ENCODE data around the gene PLEKHG2. TPM values are rescaled to one million over a fixed set of nuclear protein-coding genes. Genes with fewer than 3 reads are reported as not detected.

PLEKHG2 gene
- polyA plus RNA-seq, 2 of the 4 experiments (the other 2 are of a cell fraction) = 21.6 to 41.7 TPM

DNA sequence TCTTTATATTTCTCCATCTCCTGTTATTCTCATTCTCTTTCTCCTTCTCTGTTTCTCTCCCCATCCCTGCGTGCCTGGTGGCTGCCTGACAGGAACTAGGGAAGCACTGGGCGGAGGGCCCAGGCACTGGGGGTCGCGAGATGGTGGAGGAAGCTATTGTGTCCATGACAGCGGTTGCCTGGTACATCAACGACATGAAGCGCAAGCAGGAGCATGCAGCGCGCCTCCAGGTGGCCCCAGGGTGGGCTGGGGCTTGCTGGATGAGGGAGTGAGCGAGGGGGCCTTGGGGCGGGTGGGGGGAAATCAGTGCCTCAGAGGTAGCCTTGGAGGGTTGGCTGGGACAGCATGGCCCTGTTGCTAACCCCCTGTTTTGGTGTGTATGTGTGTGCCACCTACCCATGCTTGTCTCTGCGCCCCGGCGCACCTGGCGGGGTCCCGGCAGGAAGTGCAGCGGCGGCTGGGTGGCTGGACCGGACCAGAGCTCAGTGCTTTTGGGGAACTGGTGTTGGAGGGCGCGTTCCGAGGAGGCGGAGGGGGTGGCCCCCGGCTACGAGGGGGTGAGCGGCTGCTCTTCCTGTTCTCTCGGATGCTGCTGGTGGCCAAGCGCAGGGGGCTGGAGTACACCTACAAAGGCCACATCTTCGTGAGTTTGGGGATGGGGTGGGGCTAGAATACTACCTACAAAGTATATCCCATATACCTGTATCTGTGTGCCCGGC, 5.2 kb downstream of the PLEKHG2 start:
- Histone ChIP-seq H3K4me3 (no peak overlapping the region), H3K27ac (no peak overlapping the region), H3K4me2 (no peak overlapping the region), H3K4me1 (peaks cover 13% of the 10 kb centered on the region), H3K9me3 (no peaks in the 10 kb centered on the region)
- FAIRE-seq = no peak
- TF ChIP-seq HDAC2 (IDR thresholded peaks at IDR 0.05) = no peak
- TF ChIP-seq FOXS1 (CRISPR knock-in tag; IDR thresholded peaks at IDR 0.05) = no peak
- TF ChIP-seq EP300 (IDR thresholded peaks at IDR 0.05) = no peak
- no peak for TF ChIP-seq ZSCAN20 (CRISPR knock-in tag; IDR thresholded peaks at IDR 0.05)
- TF ChIP-seq, protein P1, sequence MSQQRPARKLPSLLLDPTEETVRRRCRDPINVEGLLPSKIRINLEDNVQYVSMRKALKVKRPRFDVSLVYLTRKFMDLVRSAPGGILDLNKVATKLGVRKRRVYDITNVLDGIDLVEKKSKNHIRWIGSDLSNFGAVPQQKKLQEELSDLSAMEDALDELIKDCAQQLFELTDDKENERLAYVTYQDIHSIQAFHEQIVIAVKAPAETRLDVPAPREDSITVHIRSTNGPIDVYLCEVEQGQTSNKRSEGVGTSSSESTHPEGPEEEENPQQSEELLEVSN (IDR thresholded peaks at IDR 0.05; ENCODE audit: borderline replicate concordance, low read depth) = no peak
- TF ChIP-seq ESRRA (IDR thresholded peaks at IDR 0.05; ENCODE audit: borderline replicate concordance, low read length) = no peak
- no peak for TF ChIP-seq CHD2 (IDR thresholded peaks at IDR 0.05; ENCODE audit: low read length, partially characterized antibody)
- no peak for TF ChIP-seq PHF8 (IDR thresholded peaks at IDR 0.05; ENCODE audit: borderline replicate concordance, low read depth)
- no peak for TF ChIP-seq FOSB (CRISPR knock-in tag; IDR thresholded peaks at IDR 0.05)
- no peak for TF ChIP-seq GATA3 (IDR thresholded peaks at IDR 0.05; ENCODE audit: borderline replicate concordance)
- TF ChIP-seq SREBF2 (IDR thresholded peaks at IDR 0.05) = no peak
- TF ChIP-seq KDM1A (IDR thresholded peaks at IDR 0.05; ENCODE audit: low read depth) = no peak
- ATAC-seq = no peak
- ChIA-PET CTCF (interaction anchor here (1.1 to 23.5 kb wide), 8 partner anchors 9 to 116 kb away, joined by 4 to 457 read pairs (median 10); partner anchors contain the start of genes EID2B, MED29, PAF1 and ZFP36), POLR2A (interaction anchor here (4.7 to 10.5 kb wide), 2 partner anchors 18 kb away, joined by 102 to 160 read pairs; partner anchors contain the start of gene RPS16)
- DNase-seq (ENCODE audit: low read depth in 1 of 2, low spot score in 1 of 2) = no peak
- 94% methylated on average over 29 of the region's 30 CpGs for WGBS (ENCODE audit: missing lambda C conversion rate)

DNA sequence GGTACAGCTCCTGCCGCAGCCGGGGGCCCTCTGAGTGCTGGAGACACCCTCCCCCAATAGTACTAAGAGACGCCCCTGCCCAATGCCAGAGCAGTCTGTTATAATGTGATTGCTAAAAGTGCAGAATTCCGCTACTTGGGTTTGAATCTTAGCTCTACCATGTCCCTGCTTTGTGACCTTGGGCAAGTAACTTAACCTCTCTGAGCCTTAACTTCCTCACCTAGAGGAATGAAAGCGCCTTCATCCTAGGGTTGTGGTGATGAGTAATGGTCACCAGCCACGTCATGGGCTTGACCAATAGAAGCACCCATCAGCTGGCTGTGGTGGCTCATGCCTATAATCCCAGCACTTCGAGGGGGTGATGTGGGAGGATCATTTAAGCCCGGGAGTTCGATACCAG, 6.5 kb downstream of the PLEKHG2 start:
- H3K9me3 ChIP-seq = no peaks in the 10 kb centered on the region
- TF ChIP-seq MYC (IDR thresholded peaks at IDR 0.05; ENCODE audit: borderline replicate concordance, low read length) (no peak), CEBPB (IDR thresholded peaks at IDR 0.05) (no peak), HOXA7 (CRISPR knock-in tag; IDR thresholded peaks at IDR 0.05) (no peak), KDM1A (IDR thresholded peaks at IDR 0.05; ENCODE audit: low read depth) (0 out of 2 replicates have a peak, but pooled peaks have one; percentile 57), TFCP2L1 (CRISPR knock-in tag; IDR thresholded peaks at IDR 0.05) (no peak), ZFP36 (IDR thresholded peaks at IDR 0.05; ENCODE audit: borderline replicate concordance, partially characterized antibody) (peak; percentile 77), BHLHE40 (IDR thresholded peaks at IDR 0.05; ENCODE audit: low read depth, low read length) (no peak)
- TF ChIP-seq, protein P2, sequence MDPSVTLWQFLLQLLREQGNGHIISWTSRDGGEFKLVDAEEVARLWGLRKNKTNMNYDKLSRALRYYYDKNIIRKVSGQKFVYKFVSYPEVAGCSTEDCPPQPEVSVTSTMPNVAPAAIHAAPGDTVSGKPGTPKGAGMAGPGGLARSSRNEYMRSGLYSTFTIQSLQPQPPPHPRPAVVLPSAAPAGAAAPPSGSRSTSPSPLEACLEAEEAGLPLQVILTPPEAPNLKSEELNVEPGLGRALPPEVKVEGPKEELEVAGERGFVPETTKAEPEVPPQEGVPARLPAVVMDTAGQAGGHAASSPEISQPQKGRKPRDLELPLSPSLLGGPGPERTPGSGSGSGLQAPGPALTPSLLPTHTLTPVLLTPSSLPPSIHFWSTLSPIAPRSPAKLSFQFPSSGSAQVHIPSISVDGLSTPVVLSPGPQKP (IDR thresholded peaks at IDR 0.05; ENCODE audit: low read depth, low read length) = no peak
- no peak overlapping the region for H3K27ac ChIP-seq
- ChIA-PET POLR2A (interaction anchor here (10.5 kb wide), 1 partner anchor 16 kb away, joined by 160 read pairs; the partner anchor contains the start of gene RPS16), CTCF (interaction anchor here (1.0 to 23.5 kb wide), 10 partner anchors 7 to 144 kb away, joined by 3 to 457 read pairs (median 16); partner anchors contain the start of genes EID2B, MED29, PAF1 and PLEKHG2)
- peaks cover 10% of the 10 kb centered on the region for H3K4me1 ChIP-seq
- peak; percentile 54 for FAIRE-seq
- ATAC-seq = no peak
- no peak for DNase-seq (ENCODE audit: low read depth in 1 of 2, low spot score in 1 of 2)
- WGBS (ENCODE audit: missing lambda C conversion rate) = 91% methylated on average over 9 of the region's 9 CpGs
- no peak overlapping the region for H3K4me2 ChIP-seq
- H3K4me3 ChIP-seq = no peak overlapping the region

DNA sequence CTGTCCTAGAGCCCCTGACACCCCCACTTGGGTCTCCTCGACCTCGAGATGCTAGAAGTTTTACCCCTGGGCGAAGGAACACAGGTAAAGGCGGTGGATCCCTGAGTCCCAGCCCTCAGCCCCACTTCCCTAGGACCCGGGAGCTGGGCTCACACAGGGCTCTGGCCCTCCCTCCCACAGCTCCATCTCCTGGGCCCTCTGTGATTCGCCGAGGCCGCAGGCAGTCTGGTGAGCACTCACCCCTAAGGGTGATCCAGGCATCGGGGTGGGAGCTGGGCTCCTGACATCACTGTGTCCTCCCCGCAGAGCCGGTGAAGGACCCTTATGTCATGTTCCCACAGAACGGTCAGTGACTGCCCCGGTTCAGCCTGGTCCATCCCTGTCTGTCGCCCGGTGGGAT, 8.3 kb downstream of the PLEKHG2 start:
- ATAC-seq (peak in 1 of 2 experiments; percentile 5; a peak in 2 of 6 replicates), DNase-seq (ENCODE audit: low read depth in 1 of 2, low spot score in 1 of 2) (peak in 1 of 2 experiments; percentile 29), FAIRE-seq (no peak)
- Histone ChIP-seq H3K27ac (no peak overlapping the region), H3K9me3 (no peaks in the 10 kb centered on the region), H3K4me3 (no peak overlapping the region), H3K4me1 (no peaks in the 10 kb centered on the region), H3K4me2 (no peak overlapping the region)
- 91% methylated on average over 15 of the region's 15 CpGs for WGBS (ENCODE audit: missing lambda C conversion rate)
- ChIA-PET POLR2A (interaction anchor here (1.4 to 10.5 kb wide), 2 partner anchors 13 to 15 kb away, joined by 3 to 160 read pairs; partner anchors contain the start of gene RPS16), CTCF (interaction anchor here (0.9 to 23.5 kb wide), 10 partner anchors 6 to 1186 kb away, joined by 3 to 457 read pairs (median 12); partner anchors contain the start of genes EID2B, MED29, PAF1 and PLEKHG2)
- TF ChIP-seq POLR2AphosphoS2 (conservative IDR thresholded peaks at IDR 0.05; ENCODE audit: low read length) (peak; percentile 41; the same call in 1 of the 2 replicates), TFCP2L1 (CRISPR knock-in tag; IDR thresholded peaks at IDR 0.05) (0 out of 2 replicates have a peak, but pooled peaks have one; percentile 15)
- TF ChIP-seq, protein P3, sequence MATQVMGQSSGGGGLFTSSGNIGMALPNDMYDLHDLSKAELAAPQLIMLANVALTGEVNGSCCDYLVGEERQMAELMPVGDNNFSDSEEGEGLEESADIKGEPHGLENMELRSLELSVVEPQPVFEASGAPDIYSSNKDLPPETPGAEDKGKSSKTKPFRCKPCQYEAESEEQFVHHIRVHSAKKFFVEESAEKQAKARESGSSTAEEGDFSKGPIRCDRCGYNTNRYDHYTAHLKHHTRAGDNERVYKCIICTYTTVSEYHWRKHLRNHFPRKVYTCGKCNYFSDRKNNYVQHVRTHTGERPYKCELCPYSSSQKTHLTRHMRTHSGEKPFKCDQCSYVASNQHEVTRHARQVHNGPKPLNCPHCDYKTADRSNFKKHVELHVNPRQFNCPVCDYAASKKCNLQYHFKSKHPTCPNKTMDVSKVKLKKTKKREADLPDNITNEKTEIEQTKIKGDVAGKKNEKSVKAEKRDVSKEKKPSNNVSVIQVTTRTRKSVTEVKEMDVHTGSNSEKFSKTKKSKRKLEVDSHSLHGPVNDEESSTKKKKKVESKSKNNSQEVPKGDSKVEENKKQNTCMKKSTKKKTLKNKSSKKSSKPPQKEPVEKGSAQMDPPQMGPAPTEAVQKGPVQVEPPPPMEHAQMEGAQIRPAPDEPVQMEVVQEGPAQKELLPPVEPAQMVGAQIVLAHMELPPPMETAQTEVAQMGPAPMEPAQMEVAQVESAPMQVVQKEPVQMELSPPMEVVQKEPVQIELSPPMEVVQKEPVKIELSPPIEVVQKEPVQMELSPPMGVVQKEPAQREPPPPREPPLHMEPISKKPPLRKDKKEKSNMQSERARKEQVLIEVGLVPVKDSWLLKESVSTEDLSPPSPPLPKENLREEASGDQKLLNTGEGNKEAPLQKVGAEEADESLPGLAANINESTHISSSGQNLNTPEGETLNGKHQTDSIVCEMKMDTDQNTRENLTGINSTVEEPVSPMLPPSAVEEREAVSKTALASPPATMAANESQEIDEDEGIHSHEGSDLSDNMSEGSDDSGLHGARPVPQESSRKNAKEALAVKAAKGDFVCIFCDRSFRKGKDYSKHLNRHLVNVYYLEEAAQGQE (IDR thresholded peaks at IDR 0.05) = no peak

All from A549 (cell line).